Activated T-cell treated with anti-CD3 and anti-CD28 coated beads for 24 hours (primary cell): ENCODE results near the gene ATAD2B.
"Not testable (repeated sequence)": the region's sequence is repeated elsewhere in the genome, so short reads cannot be mapped to it uniquely, and the experiment has no call there.

Experiments
- DNase-seq: peaks from one replicate; pipeline ENCODE4 v3.0.0-alpha.2; 2020; ENCODE audit warnings: low read depth

The ATAD2B gene

GRCh38 chr2:23926750-23927571 lies at the start of gene ATAD2B:
Gene ATAD2B, minus strand, starts transcription at chr2:23927123. Its CDS starts 353 bp downstream, at chr2:23926770.
- DNase-seq = peak; percentile 91

DNA sequence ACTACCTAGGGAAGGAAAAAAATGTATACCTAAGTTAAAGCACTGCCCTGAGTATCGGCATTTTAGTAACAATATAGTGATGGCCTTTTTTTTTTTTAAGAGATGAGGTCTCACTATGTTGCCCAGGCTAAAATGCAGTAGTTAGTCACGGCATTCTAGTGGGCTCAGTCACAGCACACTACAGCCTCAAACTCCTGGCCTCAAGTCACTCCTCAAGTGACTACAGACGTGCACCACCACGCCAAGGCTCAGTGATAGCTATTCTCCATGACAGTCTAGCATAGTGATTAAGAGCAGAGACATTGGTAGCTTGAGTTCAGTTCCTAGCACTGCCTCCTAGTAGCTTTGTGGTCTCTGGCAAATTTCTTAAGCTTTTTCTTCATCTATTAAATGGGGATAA lies 40.9 kb upstream of the ATAD2B start:
- DNase-seq = no peak

- no peak for DNase-seq
Measured at GRCh38 chr2:23954325-23955014, 27.5 kb upstream of the ATAD2B start.

DNA sequence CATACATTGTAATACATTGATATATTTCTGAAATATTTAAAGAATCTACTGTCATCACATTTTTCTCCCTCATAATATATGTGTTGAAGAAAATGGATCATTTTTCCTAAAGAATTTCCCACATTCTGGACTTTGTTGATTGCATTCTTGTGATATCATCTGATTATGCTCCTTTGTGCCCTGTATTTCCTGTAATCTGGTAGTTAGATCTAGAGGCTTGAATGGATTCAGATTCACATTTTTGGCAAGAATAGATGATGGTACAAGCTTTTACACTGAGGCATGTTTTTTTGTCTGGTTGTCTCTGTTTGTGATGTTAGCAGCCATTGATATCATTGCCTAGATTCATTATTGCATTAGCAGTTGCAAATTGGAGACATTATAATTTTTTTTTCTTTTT lies 26.7 kb upstream of the ATAD2B start:
- DNase-seq = no peak

DNA sequence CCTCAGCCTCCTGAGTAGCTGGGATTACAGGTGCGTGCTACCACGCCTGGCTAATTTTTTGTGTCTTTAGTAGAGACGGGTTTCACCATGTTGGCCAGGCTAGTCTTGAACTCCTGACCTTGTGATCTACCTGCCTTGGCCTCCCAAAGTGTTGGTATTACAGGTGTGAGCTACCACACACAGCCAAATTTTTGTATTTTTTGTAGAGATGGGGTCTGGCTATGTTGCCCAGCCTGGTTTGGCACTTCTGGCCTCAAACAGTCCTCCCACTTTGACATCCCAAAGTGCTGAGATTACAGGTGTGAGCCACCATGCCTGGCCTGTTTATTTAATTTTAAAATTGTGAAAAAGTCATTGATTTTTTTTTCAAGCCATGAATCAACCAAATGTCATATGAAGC lies 25.6 kb upstream of the ATAD2B start:
- not testable (repeated sequence) for DNase-seq

- no peak for DNase-seq
Measured at GRCh38 chr2:23947350-23947749, 20.4 kb upstream of the ATAD2B start.

DNA sequence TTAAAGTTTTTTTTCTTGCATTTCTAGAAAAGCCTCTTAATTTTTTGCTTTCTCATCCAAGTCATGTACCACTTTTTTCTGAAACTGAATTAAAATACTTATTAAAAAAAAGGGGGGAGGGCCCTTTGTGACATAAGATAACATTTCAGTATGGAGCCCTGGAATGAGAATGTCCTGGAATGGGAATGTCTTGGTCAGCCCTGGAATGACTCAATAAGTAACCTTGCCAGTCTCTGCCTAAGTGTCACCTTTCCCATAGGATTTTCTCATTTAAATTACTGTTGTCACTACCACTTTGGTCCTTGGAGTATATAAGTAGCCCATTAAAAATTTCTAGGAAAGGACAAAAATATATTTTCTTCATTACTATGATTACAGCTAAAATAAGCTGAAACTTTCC lies 18.1 kb upstream of the ATAD2B start:
- DNase-seq = no peak

DNA sequence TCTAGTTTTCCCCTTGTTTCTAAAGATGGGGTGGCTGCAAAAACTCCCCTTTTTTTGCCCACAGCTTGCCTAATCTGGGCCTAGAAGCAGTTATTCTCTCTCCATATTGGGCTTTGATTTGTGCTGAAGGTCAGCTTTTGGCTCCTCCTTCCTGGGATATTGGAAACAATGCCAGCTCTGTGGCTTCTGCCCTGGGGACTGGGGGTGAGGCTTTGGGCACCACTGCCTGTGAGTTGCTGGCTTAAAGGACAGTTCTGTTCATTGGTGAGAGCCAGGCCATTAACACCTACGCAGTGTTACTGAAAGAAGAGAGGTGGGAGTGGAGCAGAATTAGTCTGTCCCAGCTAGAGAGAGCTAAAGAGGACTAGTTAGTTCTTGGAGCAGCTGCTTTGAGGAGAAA lies 17.6 kb upstream of the ATAD2B start:
- no peak for DNase-seq

GRCh38 chr2:23943666-23944065 lies 16.7 kb upstream of the ATAD2B start:
- no peak for DNase-seq

DNA sequence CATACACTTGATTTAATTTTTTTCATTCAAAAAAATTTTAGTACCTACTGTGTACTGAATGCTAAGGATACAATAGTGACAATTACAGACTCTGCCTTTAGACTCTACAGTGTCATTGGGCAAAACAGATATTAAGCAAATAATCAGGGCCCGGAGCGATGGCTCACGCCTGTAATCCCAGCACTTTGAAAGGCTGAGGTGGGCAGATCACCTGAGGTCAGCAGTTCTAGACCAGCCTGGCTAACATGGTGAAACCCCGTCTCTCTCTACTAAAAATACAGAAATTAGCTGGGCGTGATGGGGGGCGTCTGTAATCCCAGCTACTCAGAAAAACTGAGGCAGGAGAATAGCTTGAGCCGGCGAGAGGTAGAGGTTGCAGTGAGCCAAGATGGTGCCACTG lies 14.7 kb upstream of the ATAD2B start:
- no peak for DNase-seq

DNA sequence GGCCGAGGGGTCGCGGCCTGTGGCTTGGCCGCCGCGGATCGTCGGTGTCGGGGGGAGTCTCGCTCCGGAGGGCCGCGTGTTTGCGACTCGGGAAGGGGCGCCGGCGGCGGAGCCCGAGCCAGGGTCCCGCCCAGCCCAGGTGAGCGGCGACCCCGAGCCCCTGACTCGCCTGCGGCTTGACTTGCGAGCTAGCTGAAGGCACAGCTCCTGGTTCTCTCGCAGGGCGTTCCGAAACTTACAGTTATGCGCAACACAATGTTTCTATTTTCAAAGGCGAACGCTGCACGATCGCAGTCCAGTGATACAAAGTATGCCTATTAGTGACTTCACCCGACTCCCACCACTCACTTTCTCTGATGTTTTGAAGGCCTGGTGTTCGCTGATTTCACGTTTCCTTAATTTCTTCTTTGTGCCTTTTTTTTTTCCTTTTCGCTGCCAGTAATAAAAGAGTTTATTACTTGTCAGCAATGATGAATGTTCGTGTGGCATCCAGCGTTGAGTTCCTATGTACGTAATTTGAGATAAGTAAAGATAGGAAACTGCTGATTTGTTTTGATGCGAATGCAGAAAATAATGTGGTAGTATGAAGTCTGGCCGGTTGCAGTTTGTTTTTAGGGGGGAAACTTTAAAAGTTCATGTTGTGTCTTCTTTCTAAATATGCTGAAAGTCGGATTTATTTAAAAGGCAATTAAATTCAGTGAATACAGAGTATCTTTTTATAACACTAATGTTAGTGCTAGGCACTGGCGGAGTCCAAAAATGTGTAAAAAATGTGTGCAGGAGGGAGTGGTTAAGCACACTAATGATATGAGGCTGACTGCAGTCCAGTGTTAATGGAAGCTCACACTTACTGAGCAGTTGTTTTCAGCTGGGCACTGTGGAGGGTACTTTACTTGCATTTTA lies 14.0 kb upstream of the ATAD2B start:
- peak; percentile 26 for DNase-seq

DNA sequence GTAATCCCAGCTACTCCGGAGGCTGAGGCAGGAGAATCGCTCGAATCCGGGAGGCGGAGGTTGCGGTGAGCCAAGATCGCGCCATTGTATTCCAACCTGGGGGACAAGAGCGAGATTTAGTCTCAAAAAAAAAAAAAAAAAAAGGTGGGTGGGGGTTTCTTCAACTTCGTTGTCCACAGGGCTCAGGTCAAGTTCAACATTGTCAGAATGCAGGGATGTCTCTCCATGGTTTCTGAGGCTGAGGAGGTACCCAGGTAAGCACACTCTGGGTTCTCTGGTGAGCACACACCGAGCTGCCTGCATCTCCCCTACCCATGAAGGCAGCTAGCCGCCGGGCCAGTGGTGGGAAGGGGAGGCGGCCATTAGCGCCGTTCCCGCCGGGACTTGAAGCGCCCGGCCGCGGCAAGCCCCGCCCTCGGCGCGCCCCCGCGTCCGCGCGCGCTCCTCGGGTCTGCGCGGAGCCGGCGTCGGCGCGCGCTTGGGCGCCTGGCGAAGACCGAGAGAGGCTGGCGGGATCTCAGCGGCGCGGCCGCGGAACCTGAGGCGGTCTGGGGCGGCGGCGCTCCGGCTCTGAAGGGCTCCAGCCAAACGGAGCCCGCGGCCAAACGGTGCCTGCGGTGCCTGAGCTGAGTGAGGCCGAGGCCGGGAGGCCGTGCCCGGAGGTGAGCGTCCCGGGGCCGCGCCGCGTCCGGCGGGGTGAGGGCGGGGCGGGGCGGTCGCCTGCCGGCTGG lies 13.2 kb upstream of the ATAD2B start, which contains the start of gene UBXN2A:
TSS of gene UBXN2A (plus strand) at position 477 of the 731 bp plus-strand sequence. CDS start 17,852 bp downstream, outside the sequence.
- peak; percentile 61 for DNase-seq

GRCh38 chr2:23934259-23934658 lies 7.3 kb upstream of the ATAD2B start:
- DNase-seq = no peak

GRCh38 chr2:23926290-23926749 lies 603 bp downstream of the ATAD2B start:
- no peak for DNase-seq

DNA sequence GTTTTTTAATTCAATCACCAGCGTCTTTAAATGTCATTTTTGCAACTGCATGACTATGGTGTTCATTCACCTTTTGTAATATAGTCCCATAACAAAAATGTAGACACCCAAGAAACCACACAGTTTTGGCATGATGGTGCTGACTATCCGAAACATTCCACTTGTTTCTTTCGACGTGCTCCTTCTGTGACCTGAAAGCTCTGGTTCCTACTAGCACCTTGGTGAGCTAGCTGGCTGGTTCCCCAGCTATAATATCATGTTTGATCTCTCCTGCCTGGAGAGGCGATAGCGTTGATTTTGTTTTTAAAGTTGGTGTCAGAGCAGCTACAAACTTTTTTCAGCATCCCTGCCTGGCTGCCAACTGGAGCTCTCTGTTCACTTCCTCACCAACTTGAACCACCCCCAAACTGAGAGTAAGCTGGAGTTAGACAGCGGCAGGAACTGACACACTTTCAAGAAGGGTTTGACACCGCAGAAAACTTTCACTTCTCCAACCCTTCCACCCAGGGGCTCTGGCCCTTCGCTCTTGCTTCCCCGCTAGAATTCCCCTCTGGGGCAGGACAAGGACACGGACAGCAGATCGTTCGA lies 1.1 kb downstream of the ATAD2B start:
- peak; percentile 55 for DNase-seq

DNA sequence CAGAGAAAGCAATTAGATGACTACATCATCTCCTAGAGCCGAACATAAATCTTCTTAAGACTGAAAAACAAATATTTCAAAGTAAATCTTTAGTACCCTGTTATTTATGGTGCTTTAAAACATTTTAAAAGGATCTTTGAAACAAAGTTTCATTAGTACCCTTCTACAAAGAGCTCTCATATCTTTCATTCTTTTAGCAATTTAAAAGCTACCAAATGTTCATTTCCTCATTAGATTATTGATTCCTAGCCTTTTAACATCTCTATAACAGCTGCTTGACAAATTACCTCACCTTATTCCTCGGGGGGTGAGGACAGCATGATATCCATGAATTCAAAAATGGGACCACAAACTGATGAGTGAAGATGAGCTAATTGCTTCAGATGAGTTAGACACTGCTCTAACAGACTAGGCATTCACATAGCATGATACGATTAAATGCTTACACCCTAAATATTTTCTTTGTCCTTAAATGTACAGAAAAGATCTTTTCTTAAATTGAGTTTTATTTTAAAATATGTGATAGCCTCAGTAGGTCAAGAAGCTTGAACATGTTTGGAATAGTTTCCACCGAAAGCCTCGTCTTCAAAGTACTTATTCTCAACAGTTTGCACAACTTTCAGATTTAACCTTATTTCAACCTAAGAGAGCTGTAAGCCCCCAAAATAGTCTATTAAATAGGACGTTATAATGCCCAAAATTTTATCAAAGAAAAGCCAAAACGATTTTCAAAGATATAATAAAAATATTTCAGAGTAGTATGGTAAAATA lies 2.1 kb downstream of the ATAD2B start:
- no peak for DNase-seq

GRCh38 chr2:23918837-23919489 lies 8.0 kb downstream of the ATAD2B start:
- no peak for DNase-seq

GRCh38 chr2:23916727-23917405 lies 10.1 kb downstream of the ATAD2B start:
- no peak for DNase-seq

- no peak for DNase-seq
Measured at GRCh38 chr2:23915327-23915726, 11.6 kb downstream of the ATAD2B start.
